GM23248 (cell line): ENCODE data around the gene C11orf54. TPM values are rescaled to one million over a fixed set of nuclear protein-coding genes. Genes with fewer than 3 reads are reported as not detected.

Source experiments
- DNase-seq: peaks from one replicate; pipeline ENCODE4 v3.0.0-alpha.2; 2015
- H2AFZ ChIP-seq: fragments of 200-600 bp; sonication (generic); 2 replicates; pipeline ENCODE4 v1.6.1; 2016; ENCODE audit warnings: antibody characterized with exemption
- H3F3A ChIP-seq: fragments of 200-600 bp; sonication (generic); 2 replicates; pipeline ENCODE4 v1.6.1; 2016; ENCODE audit warnings: mild to moderate bottlenecking, antibody characterized with exemption, mixed run types; ENCODE audit not compliant: insufficient read depth
- H3K27ac ChIP-seq: fragments of 200-600 bp; sonication (generic); 2 replicates; pipeline ENCODE4 v1.5.1; 2016; ENCODE audit warnings: mild to moderate bottlenecking
- H3K27me3 ChIP-seq: fragments of 200-600 bp; sonication (generic); replicated peaks from 2 replicates; pipeline ENCODE4 v1.6.1; 2016; ENCODE audit warnings: mild to moderate bottlenecking; ENCODE audit not compliant: insufficient read depth
- H3K36me3 ChIP-seq: fragments of 200-600 bp; sonication (generic); 2 replicates; pipeline ENCODE4 v1.6.1; 2016; ENCODE audit warnings: low read depth, mild to moderate bottlenecking
- H3K4me1 ChIP-seq: fragments of 200-600 bp; sonication (generic); 2 replicates; pipeline ENCODE4 v1.6.1; 2016; ENCODE audit warnings: mild to moderate bottlenecking; ENCODE audit not compliant: insufficient read depth
- H3K4me2 ChIP-seq: fragments of 200-600 bp; sonication (generic); one replicate; pipeline ENCODE4 v1.6.1; 2016; ENCODE audit warnings: mild to moderate bottlenecking; ENCODE audit not compliant: unreplicated experiment
- H3K4me3 ChIP-seq: fragments of 200-600 bp; sonication (generic); 2 replicates; pipeline ENCODE4 v1.5.1; 2016; ENCODE audit warnings: mild to moderate bottlenecking
- H3K79me2 ChIP-seq: fragments of 200-600 bp; sonication (generic); 2 replicates; pipeline ENCODE4 v1.6.1; 2016; ENCODE audit warnings: mild to moderate bottlenecking; ENCODE audit not compliant: insufficient read depth
- H3K9ac ChIP-seq: fragments of 200-600 bp; sonication (generic); 2 replicates; pipeline ENCODE4 v1.6.1; 2016; ENCODE audit warnings: mild to moderate bottlenecking
- H3K9me2 ChIP-seq: fragments of 200-600 bp; sonication (generic); 2 replicates; pipeline ENCODE4 v1.6.1; 2016; ENCODE audit warnings: mixed run types, mild to moderate bottlenecking, moderate library complexity; ENCODE audit not compliant: insufficient read depth
- H3K9me3 ChIP-seq: fragments of 200-600 bp; sonication (generic); one replicate; pipeline ENCODE4 v1.6.1; 2017; ENCODE audit warnings: low read depth
- H4K20me1 ChIP-seq: fragments of 200-600 bp; sonication (generic); 2 replicates; pipeline ENCODE4 v1.6.0; 2016; ENCODE audit not compliant: insufficient read depth
- EZH2 ChIP-seq: fragments of 200-600 bp; sonication (generic); IDR thresholded peaks from 2 replicates; pipeline ENCODE4 v1.6.1; 2018; ENCODE audit warnings: antibody characterized with exemption, mild to moderate bottlenecking; ENCODE audit not compliant: insufficient read depth, poor library complexity, severe bottlenecking
- EZH2phosphoT487 ChIP-seq: fragments of 200-600 bp; sonication (generic); IDR thresholded peaks from 2 replicates; pipeline ENCODE4 v1.6.1; 2018; ENCODE audit warnings: antibody characterized with exemption, moderate library complexity, mild to moderate bottlenecking, low read depth; ENCODE audit not compliant: insufficient read depth
- WGBS, 2 experiments: methylation state at CpG; one replicate each; pipeline ENCODE4 v1.1.6; 2015 to 2017; ENCODE audit warnings: low lambda C conversion rate in 2 of 2, low coverage in 1 of 2; ENCODE audit errors: missing lambda C conversion rate in 2 of 2; 5-methylcytosine and 5-hydroxymethylcytosine counted together
- in situ Hi-C: fragments of 300-500 bp; cut with MboI; formaldehyde crosslinking; loops from 2 replicates; pipeline ENCODE4 v1.15.0; 2020
- microRNA counts: library from miRNA; unstranded; fragments of <30 nt; microRNA quantifications from one replicate; lab custom pipeline; 2016
- microRNA-seq: library from miRNA; unstranded; fragments of <30 nt; microRNA quantifications from one replicate; pipeline ENCODE4, GENCODE V29; 2016; ENCODE audit warnings: borderline number of aligned reads
- polyA plus RNA-seq: library from polyadenylated mRNA; unstranded; fragments of >200 nt; fragmentation: Nextera tagmentation; extraction: Ambion mirVana; gene quantifications from 2 replicates; pipeline ENCODE4 v1.2.1, GENCODE V29; 2016
- small RNA-seq: library from RNA; depleted of rRNA; stranded (forward); fragments of <200 nt; gene quantifications from one replicate; pipeline ENCODE3, GENCODE V24; 2014; ENCODE audit warnings: low read depth, low replicate concordance
- total RNA-seq: library from RNA; depleted of rRNA; stranded (reverse); fragments of >200 nt; shearing (Covaris generic); gene quantifications from 2 replicates; pipeline ENCODE4 v1.2.3, GENCODE V29; 2014; rRNA removed

The C11orf54 gene
- total and polyA plus RNA-seq, 2 experiments from 2014 or later, result 13.5 to 13.7 TPM

DNA sequence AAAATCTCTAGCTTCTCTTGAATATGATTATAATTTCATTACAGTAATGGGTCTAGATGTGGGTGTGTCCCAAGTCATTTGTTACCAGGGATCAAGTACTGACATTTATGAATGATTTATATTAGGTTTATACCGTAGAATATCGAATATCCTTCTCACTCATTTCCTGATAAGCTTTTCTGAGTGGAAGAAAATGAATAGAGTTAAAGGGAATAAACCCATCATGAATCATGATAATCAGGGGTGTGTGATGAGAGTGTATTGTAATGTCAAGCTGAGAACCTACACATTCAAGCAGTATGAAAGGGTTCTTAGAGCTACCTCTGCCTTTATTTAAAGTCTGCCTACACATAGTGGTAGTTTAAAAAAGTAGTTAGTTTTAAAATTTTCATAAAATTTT lies 59.9 kb downstream of the C11orf54 start:
- no peak overlapping the region for H3K9ac ChIP-seq
- no peak overlapping the region for H3K27ac ChIP-seq
- DNase-seq, result no peak
- WGBS, 2 experiments, result 45% methylated on average over 2 of the region's 2 CpGs
- peaks cover 86% of the 10 kb centered on the region for H3K79me2 ChIP-seq
- TF ChIP-seq EZH2 (no peak), EZH2phosphoT487 (no peak)
- H4K20me1 ChIP-seq, result peaks cover 2% of the 10 kb centered on the region; the same call in 1 of the 2 replicates
- H3K4me1 ChIP-seq, result no peaks in the 10 kb centered on the region
- no peaks in the 10 kb centered on the region for H3F3A ChIP-seq
- no peaks in the 10 kb centered on the region for H3K9me2 ChIP-seq
- H3K4me3 ChIP-seq, result no peak overlapping the region
- H3K27me3 ChIP-seq, result no peaks in the 10 kb centered on the region
- no peak overlapping the region for H2AFZ ChIP-seq
- in situ Hi-C loops, result no loop called here
- H3K36me3 ChIP-seq, result peaks cover 80% of the 10 kb centered on the region
- no peak overlapping the region for H3K4me2 ChIP-seq
- H3K9me3 ChIP-seq, result no peaks in the 10 kb centered on the region

DNA sequence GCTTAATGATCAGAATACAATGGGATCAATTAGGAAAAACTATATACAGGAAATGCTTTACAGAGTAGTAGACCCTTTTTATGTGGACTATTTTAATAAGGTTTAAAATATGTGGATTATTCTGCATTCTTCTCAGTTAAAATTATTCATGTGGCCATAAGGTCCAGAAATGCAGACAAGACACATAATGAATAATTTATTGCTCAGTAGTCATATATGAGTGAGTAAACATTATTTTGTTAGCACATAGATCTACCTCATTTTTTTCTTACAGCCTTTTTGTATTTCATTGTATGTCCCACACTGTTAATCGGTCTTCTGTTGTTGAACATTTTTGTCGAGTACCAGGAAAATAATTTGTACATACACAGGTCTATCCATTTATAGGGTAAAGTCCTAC lies 63.4 kb downstream of the C11orf54 start:
- H2AFZ ChIP-seq, result no peak overlapping the region
- H3K36me3 ChIP-seq, result peaks cover 79% of the 10 kb centered on the region
- no peaks in the 10 kb centered on the region for H4K20me1 ChIP-seq
- 98 to 100% methylated on average over 2 of the region's 2 CpGs for WGBS, 2 experiments
- no peaks in the 10 kb centered on the region for H3F3A ChIP-seq
- H3K9ac ChIP-seq, result no peak overlapping the region
- H3K4me3 ChIP-seq, result no peak overlapping the region
- in situ Hi-C loops, result no loop called here
- no peaks in the 10 kb centered on the region for H3K9me2 ChIP-seq
- peaks cover 68% of the 10 kb centered on the region for H3K79me2 ChIP-seq
- H3K27me3 ChIP-seq, result no peaks in the 10 kb centered on the region
- H3K9me3 ChIP-seq, result no peaks in the 10 kb centered on the region
- DNase-seq, result no peak
- no peak overlapping the region for H3K27ac ChIP-seq
- no peak overlapping the region for H3K4me2 ChIP-seq
- H3K4me1 ChIP-seq, result no peaks in the 10 kb centered on the region
- TF ChIP-seq EZH2phosphoT487, result no peak

DNA sequence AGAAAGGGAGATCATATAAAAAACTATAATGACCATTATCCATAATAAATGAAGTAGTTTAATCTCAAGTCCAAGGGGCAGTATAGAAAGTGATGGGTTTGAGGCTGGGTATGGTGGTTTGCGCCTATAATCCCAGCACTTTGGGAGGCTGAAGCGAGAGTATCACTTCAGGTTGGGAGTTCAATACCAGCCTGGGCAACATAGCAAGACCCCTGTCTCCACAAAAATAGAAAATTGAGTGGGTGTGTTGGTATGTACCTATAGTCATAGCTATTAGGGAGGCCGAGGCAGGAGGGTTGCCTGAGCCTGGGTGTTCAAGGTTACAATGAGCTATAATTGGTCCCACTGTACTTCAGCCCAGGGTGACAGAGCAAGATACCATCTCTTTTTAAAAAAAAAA lies 66.5 kb downstream of the C11orf54 start:
- no peak overlapping the region for H3K9ac ChIP-seq
- TF ChIP-seq EZH2 (no peak), EZH2phosphoT487 (no peak)
- no peak for DNase-seq
- H3K9me3 ChIP-seq, result no peaks in the 10 kb centered on the region
- WGBS, 2 experiments, result 97 to 98% methylated on average over 3 of the region's 3 CpGs
- no peak overlapping the region for H3K4me2 ChIP-seq
- H3K9me2 ChIP-seq, result no peaks in the 10 kb centered on the region
- H3K36me3 ChIP-seq, result peaks cover 88% of the 10 kb centered on the region
- H3K4me3 ChIP-seq, result no peak overlapping the region
- in situ Hi-C loops, result no loop called here
- H3K79me2 ChIP-seq, result peaks cover 44% of the 10 kb centered on the region
- no peaks in the 10 kb centered on the region for H4K20me1 ChIP-seq
- H3K27ac ChIP-seq, result no peak overlapping the region
- H3K27me3 ChIP-seq, result no peaks in the 10 kb centered on the region
- H3F3A ChIP-seq, result 0 out of 2 replicates have a peak, but pooled peaks cover 3% of the 10 kb centered on the region
- no peaks in the 10 kb centered on the region for H3K4me1 ChIP-seq
- H2AFZ ChIP-seq, result no peak overlapping the region

DNA sequence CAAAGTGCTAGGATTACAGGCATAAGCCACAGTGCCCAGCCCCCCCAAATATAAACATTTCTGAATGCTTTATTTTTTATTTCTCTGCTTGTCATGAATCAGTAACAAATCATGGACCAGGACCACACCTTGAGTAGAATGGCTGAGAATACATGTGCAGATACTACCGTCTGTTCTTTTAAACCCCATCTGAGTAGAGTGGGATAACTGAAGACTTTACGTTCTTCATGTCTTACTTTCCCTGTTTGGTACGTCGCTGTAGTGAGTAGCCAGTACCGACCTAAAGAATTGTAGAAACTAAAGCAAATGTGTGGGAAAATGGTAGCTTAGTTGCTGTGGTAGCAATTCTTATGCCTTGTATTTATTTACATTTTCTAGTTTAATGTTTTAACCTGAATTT lies 72.5 kb downstream of the C11orf54 start:
- Histone ChIP-seq H3K27me3 (no peaks in the 10 kb centered on the region), H3K9me2 (no peaks in the 10 kb centered on the region), H3K9ac (no peak overlapping the region), H3F3A (peaks cover 25% of the 10 kb centered on the region), H3K9me3 (no peaks in the 10 kb centered on the region), H3K27ac (no peak overlapping the region), H3K36me3 (peaks cover 63% of the 10 kb centered on the region), H3K4me3 (no peak overlapping the region), H2AFZ (no peak overlapping the region), H3K79me2 (peaks cover 6% of the 10 kb centered on the region; the same call in 1 of the 2 replicates), H3K4me1 (no peaks in the 10 kb centered on the region), H4K20me1 (no peaks in the 10 kb centered on the region), H3K4me2 (no peak overlapping the region)
- TF ChIP-seq EZH2 (no peak), EZH2phosphoT487 (no peak)
- no peak for DNase-seq
- in situ Hi-C loops, result no loop called here
- WGBS, 2 experiments, result 97 to 99% methylated on average over 5 of the region's 5 CpGs

MicroRNAs within 50 kb of the gene (microRNA counts, 767-probe panel; counts per million panel counts)
- 447 counts per million, percentile 86 among the panel's probes with 10 or more counts for microRNA hsa-miR-1304-5p (lab: Ali Mortazavi, UCI)

Small RNAs within 50 kb of the gene (microRNA-seq; reads per million reads assigned to microRNA genes)
- 14.3 reads per million, percentile 22 among the genes with 10 or more reads in this experiment for gene MIR1304

Small RNAs within 50 kb of the gene (small RNA-seq; reads per million reads assigned to genes)
- gene RF00019, result not detected
- gene RF00493, result 3.5 reads per million, percentile 75 among the genes with 10 or more reads in this experiment
- not detected for gene SCARNA9
- not detected for gene SNORA1
- not detected for gene SNORA18
- gene SNORA25, result not detected
- gene SNORA32, result not detected
- gene SNORA40, result not detected
- not detected for gene SNORA8
- gene SNORD5, result not detected
- gene SNORD6, result 233 reads per million, percentile 97 among the genes with 10 or more reads in this experiment

Other genes with a start within 250 kb of the C11orf54 start
- gene SMCO4, start 198.3 kb upstream of the C11orf54 start, total RNA-seq, result 12.9 and 20.7 TPM in 2 replicates
- 16.8 and 21.1 TPM in 2 replicates for gene SMCO4, start 198.3 kb upstream of the C11orf54 start, polyA plus RNA-seq
- gene CEP295, start 80.0 kb upstream of the C11orf54 start, total RNA-seq, result 7.7 and 8.3 TPM in 2 replicates
- 2.3 and 2.4 TPM in 2 replicates for gene CEP295, start 80.0 kb upstream of the C11orf54 start, polyA plus RNA-seq
- gene TAF1D, start 177 bp upstream of the C11orf54 start, total RNA-seq, result 124 and 127 TPM in 2 replicates
- gene TAF1D, start 177 bp upstream of the C11orf54 start, polyA plus RNA-seq, result 48.0 and 60.7 TPM in 2 replicates
- gene MED17, start 42.6 kb downstream of the C11orf54 start, total RNA-seq, result 22.4 and 25.4 TPM in 2 replicates
- gene MED17, start 42.6 kb downstream of the C11orf54 start, polyA plus RNA-seq, result 19.5 and 22.2 TPM in 2 replicates
- not detected in 2 replicates for gene VSTM5, start 108.9 kb downstream of the C11orf54 start, total RNA-seq
- gene VSTM5, start 108.9 kb downstream of the C11orf54 start, polyA plus RNA-seq, result 0.16 TPM in 1 of 2 replicates, not detected in the other